HL-60 (cell line): Measurements from ENCODE around the gene NFIB.

Experiments used
- DNase-seq, 2 experiments: peaks; one replicate each; pipeline ENCODE4 v3.0.0-alpha.2; 2010 to 2020; ENCODE audit warnings: low read depth in 1 of 2, low spot score in 1 of 2
- H3K27ac ChIP-seq: fragments of 250-450 bp; sonication (Bioruptor Pico); replicated peaks from 2 replicates; pipeline ENCODE4 v1.5.1; 2020; ENCODE audit warnings: mild to moderate bottlenecking, moderate library complexity
- H3K27me3 ChIP-seq: fragments of 250-450 bp; sonication (Bioruptor Pico); 2 replicates; pipeline ENCODE4 v1.5.1; 2021; ENCODE audit warnings: mild to moderate bottlenecking, moderate library complexity; ENCODE audit not compliant: insufficient read depth, poor library complexity, severe bottlenecking
- H3K4me3 ChIP-seq: replicated peaks from 2 replicates; pipeline ENCODE4 v1.5.1; 2011; ENCODE audit warnings: mild to moderate bottlenecking, control low read depth, low read length; ENCODE audit not compliant: insufficient read depth
- GABPA ChIP-seq: IDR thresholded peaks from 2 replicates; pipeline ENCODE4 v1.6.1; 2012; ENCODE audit warnings: low read depth
- POLR2AphosphoS5 ChIP-seq: IDR thresholded peaks from 2 replicates; pipeline ENCODE4 v1.6.1; 2012; ENCODE audit warnings: low read depth
- REST ChIP-seq: IDR thresholded peaks from 2 replicates; pipeline ENCODE4 v1.6.1; 2012; ENCODE audit warnings: low read depth; ENCODE audit not compliant: insufficient replicate concordance
- SPI1 ChIP-seq: IDR thresholded peaks from 2 replicates; pipeline ENCODE4 v1.6.1; 2012; ENCODE audit warnings: low read depth, mild to moderate bottlenecking, borderline replicate concordance
- long read RNA-seq: library from polyadenylated mRNA; unstranded; transcript quantifications from one replicate; pipeline ENCODE4 v2.0.0, GENCODE V29; 2020
- TF ChIP-seq, protein P1 (sequence below): IDR thresholded peaks from one replicate; pipeline ENCODE4 v1.5.1; 2011; ENCODE audit warnings: low read length, control low read depth, inconsistent platforms; ENCODE audit not compliant: insufficient read depth

Gene NFIB
- long read RNA-seq, full-length matches to known transcripts, result 2 of 3 reads
- long read RNA-seq, partial matches to known transcripts, result 0 of 3 reads
- long read RNA-seq, other reads (novel, unspliced or antisense), result 1 of 3 reads

- TF ChIP-seq POLR2AphosphoS5, result no peak
- no peak for TF ChIP-seq SPI1
- TF ChIP-seq REST, result no peak
- TF ChIP-seq, protein P1, sequence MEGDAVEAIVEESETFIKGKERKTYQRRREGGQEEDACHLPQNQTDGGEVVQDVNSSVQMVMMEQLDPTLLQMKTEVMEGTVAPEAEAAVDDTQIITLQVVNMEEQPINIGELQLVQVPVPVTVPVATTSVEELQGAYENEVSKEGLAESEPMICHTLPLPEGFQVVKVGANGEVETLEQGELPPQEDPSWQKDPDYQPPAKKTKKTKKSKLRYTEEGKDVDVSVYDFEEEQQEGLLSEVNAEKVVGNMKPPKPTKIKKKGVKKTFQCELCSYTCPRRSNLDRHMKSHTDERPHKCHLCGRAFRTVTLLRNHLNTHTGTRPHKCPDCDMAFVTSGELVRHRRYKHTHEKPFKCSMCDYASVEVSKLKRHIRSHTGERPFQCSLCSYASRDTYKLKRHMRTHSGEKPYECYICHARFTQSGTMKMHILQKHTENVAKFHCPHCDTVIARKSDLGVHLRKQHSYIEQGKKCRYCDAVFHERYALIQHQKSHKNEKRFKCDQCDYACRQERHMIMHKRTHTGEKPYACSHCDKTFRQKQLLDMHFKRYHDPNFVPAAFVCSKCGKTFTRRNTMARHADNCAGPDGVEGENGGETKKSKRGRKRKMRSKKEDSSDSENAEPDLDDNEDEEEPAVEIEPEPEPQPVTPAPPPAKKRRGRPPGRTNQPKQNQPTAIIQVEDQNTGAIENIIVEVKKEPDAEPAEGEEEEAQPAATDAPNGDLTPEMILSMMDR, result no peak
- TF ChIP-seq GABPA, result no peak
- Histone ChIP-seq H3K27ac (no peak within 1 kb of the TSS), H3K27me3 (no peaks in the 10 kb centered on the region), H3K4me3 (peak within 1 kb of the TSS; percentile 10; the same call in 1 of the 2 replicates)
- DNase-seq, result no peak
Measured at GRCh38 chr9:14313951-14314423, at the start of gene NFIB. Gene NFIB, minus strand, starts transcription at chr9:14314141. Its CDS starts 630 bp downstream, at chr9:14313511.

DNA sequence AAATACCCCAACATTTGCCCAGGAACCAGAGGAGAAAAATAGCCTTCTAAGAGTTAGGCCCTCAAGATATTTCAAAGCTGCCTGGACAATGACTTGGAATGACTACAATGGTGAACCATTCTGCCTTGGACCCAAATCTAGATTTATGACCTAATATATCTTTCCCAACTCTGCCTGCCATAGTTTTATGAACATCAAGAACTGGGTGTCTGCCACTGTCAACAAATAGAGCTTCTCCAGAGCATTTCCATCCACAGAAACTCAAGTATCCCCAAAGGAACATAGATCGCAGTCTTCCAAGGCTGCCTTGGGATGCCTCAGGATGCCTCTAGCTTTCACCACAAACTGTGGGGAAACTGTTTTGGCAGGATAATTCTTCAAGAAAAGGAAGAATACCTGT, 48.2 kb upstream of the NFIB start:
- TF ChIP-seq REST (no peak), GABPA (no peak), POLR2AphosphoS5 (no peak), SPI1 (no peak)
- TF ChIP-seq, protein P1, result no peak
- Histone ChIP-seq H3K4me3 (no peak overlapping the region), H3K27me3 (no peaks in the 10 kb centered on the region), H3K27ac (no peak overlapping the region)
- no peak for DNase-seq

DNA sequence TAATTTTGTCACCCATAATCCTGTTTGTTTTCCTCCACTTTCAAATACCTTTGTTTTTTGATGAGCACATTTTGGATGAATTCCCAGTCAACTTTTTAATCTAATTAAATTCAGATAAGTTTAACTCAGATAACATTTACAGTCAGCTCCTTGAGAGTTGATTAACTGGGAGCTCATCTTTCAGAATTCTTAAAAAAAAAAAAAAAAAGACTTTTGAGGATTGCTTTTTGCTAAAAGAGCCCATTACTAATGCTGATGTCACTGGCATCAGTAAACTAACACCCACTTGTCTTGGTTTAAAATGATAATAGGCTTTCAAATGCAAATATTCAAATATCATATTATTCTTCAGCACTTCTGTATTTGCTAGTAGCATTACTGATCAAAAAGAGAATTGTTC, 47.1 kb upstream of the NFIB start:
- DNase-seq, result no peak
- Histone ChIP-seq H3K27ac (no peak overlapping the region), H3K27me3 (no peaks in the 10 kb centered on the region), H3K4me3 (no peak overlapping the region)
- no peak for TF ChIP-seq REST
- TF ChIP-seq POLR2AphosphoS5, result no peak
- TF ChIP-seq, protein P1, result no peak
- TF ChIP-seq SPI1, result no peak
- no peak for TF ChIP-seq GABPA
